GM21360 (cell line): ENCODE results near the gene NRAP.
"Not testable (repeated sequence)": the region's sequence is repeated elsewhere in the genome, so short reads cannot be mapped to it uniquely, and the experiment has no call there.

Source experiments
- ATAC-seq: cut with Tn5 transposase; IDR thresholded peaks from one replicate; pipeline ENCODE4 v1.9.1; 2021; ENCODE audit warnings: mild to moderate bottlenecking, moderate library complexity; ENCODE audit not compliant: unreplicated experiment

The NRAP gene

GRCh38 chr10:113681533-113682470 lies 18.0 kb upstream of the NRAP start:
- peak; percentile 55 for ATAC-seq

- ATAC-seq = peak; percentile 5
Observed at GRCh38 chr10:113680190-113681111, 16.6 kb upstream of the NRAP start.

- peak; percentile 72 for ATAC-seq
Observed at GRCh38 chr10:113679463-113680189, 15.8 kb upstream of the NRAP start, which contains the start of gene CASP7. Gene CASP7 (plus strand): TSS chr10:113679912. CDS start chr10:113697494, 17,582 bp downstream.

- ATAC-seq = peak; percentile 78
Observed at GRCh38 chr10:113666682-113667252, 2.9 kb upstream of the NRAP start.

- no peak for ATAC-seq
Observed at GRCh38 chr10:113665806-113666354, 2.0 kb upstream of the NRAP start.

- ATAC-seq = no peak
Observed at GRCh38 chr10:113665352-113665751, 1.5 kb upstream of the NRAP start.

GRCh38 chr10:113663142-113663541 lies 699 bp downstream of the NRAP start:
- no peak for ATAC-seq

GRCh38 chr10:113661332-113661731 lies 2.5 kb downstream of the NRAP start:
- no peak for ATAC-seq

GRCh38 chr10:113657544-113657943 lies 6.3 kb downstream of the NRAP start:
- ATAC-seq = no peak

GRCh38 chr10:113656896-113657295 lies 6.9 kb downstream of the NRAP start:
- ATAC-seq = no peak

- not testable (repeated sequence) for ATAC-seq
Observed at GRCh38 chr10:113652456-113652855, 11.4 kb downstream of the NRAP start.

- no peak for ATAC-seq
Observed at GRCh38 chr10:113651898-113652297, 11.9 kb downstream of the NRAP start.

- ATAC-seq = no peak
Observed at GRCh38 chr10:113651021-113651420, 12.8 kb downstream of the NRAP start.

GRCh38 chr10:113650172-113650571 lies 13.7 kb downstream of the NRAP start:
- no peak for ATAC-seq

GRCh38 chr10:113648478-113648877 lies 15.4 kb downstream of the NRAP start:
- ATAC-seq = no peak

- no peak for ATAC-seq
Observed at GRCh38 chr10:113647812-113648211, 16.0 kb downstream of the NRAP start.

- no peak for ATAC-seq
Observed at GRCh38 chr10:113646336-113647201, 17.3 kb downstream of the NRAP start.

- no peak for ATAC-seq
Observed at GRCh38 chr10:113644185-113645120, 19.4 kb downstream of the NRAP start.
